ENCODE results near the gene TBL1Y. TPM values are rescaled to one million over a fixed set of nuclear protein-coding genes. Genes with fewer than 3 reads are reported as not detected.

TBL1Y gene
- total RNA-seq, 1 donor from 2014 or later: not detected

DNA sequence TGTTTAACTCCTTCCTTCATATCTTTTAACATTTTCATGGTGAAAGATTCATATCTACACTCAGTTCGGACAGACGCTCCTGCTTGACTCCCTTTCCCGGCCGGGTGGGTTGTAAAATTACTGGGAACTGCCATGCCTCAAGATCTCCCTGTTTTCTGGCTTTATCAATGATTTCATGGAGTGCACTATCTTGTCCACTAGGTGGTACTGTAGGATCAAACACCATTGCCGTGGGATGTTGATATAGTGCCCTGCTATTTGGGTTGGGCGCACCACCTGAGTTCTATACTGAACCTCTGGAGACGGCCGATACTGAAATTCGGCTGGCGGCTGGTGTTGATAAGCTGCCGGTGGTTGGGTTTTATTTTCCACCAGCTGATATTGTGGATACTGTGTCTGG is 54.2 kb downstream of the TBL1Y start:
- no peak for TF ChIP-seq CTCF (IDR thresholded peaks at IDR 0.05)
- Histone ChIP-seq H3K9me3 (no peaks in the 10 kb centered on the region), H3K4me1 (no peaks in the 10 kb centered on the region), H3K27me3 (no peaks in the 10 kb centered on the region), H3K27ac (no peak overlapping the region), H3K36me3 (no peaks in the 10 kb centered on the region), H3K4me3 (no peak overlapping the region)
- intact Hi-C loops (cut with DNase I): no loop called here
- no peak for DNase-seq (ENCODE audit: low spot score in 2 of 2)

GRCh38 chrY:6966521-6966920 is 56.0 kb downstream of the TBL1Y start:
- Histone ChIP-seq H3K27me3 (no peaks in the 10 kb centered on the region), H3K27ac (no peak overlapping the region), H3K9me3 (no peaks in the 10 kb centered on the region), H3K4me1 (no peaks in the 10 kb centered on the region), H3K4me3 (no peak overlapping the region), H3K36me3 (no peaks in the 10 kb centered on the region)
- intact Hi-C loops (cut with DNase I): no loop called here
- TF ChIP-seq CTCF (IDR thresholded peaks at IDR 0.05): no peak
- DNase-seq (ENCODE audit: low spot score in 2 of 2): no peak

- H3K27ac ChIP-seq: no peak overlapping the region
- no peaks in the 10 kb centered on the region for H3K36me3 ChIP-seq
- H3K27me3 ChIP-seq: no peaks in the 10 kb centered on the region
- TF ChIP-seq CTCF (IDR thresholded peaks at IDR 0.05): no peak
- no peak overlapping the region for H3K4me3 ChIP-seq
- no peak for DNase-seq (ENCODE audit: low spot score in 2 of 2)
- intact Hi-C loops (cut with DNase I): no loop called here
- no peaks in the 10 kb centered on the region for H3K4me1 ChIP-seq
- H3K9me3 ChIP-seq: no peaks in the 10 kb centered on the region
These were observed 57.2 kb downstream of the TBL1Y start for GRCh38 chrY:6967736-6968135.

DNA sequence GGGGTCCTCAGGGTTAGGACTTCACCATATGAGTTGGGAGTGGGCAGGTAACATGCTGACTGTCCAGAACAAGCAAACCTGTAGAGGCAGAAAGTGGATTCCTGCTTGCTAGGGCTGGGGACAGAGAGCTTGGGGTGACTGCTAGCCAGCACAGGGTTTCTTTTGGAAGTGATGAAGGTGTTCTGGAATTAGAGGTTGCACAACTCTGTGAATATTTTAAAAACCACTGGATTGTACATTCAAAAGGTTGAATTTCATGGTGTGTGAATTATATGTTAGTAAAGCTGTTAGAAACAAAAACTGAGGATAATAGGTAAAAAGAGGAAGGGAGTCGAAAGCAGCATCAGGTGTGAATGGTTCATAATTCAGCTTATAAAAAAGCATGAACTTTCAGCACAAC is 57.7 kb downstream of the TBL1Y start:
- intact Hi-C loops (cut with DNase I): no loop called here
- H3K4me1 ChIP-seq: no peaks in the 10 kb centered on the region
- no peak for TF ChIP-seq CTCF (IDR thresholded peaks at IDR 0.05)
- no peak overlapping the region for H3K4me3 ChIP-seq
- DNase-seq (ENCODE audit: low spot score in 2 of 2): no peak
- no peak overlapping the region for H3K27ac ChIP-seq
- no peaks in the 10 kb centered on the region for H3K9me3 ChIP-seq
- H3K27me3 ChIP-seq: no peaks in the 10 kb centered on the region
- H3K36me3 ChIP-seq: no peaks in the 10 kb centered on the region

DNA sequence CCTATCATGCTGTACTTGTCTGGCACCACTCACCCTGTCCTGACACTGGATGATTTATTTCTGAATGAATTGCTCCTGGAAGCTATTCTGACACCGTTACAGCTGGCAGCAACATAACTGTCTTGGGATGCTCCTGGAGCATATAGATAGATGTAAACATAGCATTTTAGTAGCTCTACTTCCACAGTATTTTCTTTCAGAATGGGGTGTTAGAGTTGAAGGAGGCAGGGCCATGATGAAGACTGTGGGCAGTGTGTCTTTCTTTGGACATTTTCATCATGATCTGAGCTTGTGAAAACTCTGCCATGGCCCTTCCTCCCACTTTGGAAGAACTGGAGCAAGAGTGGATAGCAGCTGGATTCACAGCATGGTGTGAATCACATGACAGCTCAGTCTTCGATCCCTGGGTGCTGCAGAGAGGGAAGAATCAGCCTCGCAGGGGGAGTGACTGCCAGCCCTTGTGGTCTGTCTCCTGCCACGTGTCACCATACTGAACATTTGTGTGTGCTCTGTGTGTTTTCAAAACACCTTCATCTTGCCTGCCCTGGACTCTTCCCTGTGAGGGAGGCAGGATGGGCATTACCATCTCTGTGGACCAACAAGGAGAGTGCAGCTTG is 61.9 kb downstream of the TBL1Y start:
- Histone ChIP-seq H3K27me3 (no peaks in the 10 kb centered on the region), H3K4me1 (no peaks in the 10 kb centered on the region), H3K27ac (no peak overlapping the region), H3K4me3 (no peak overlapping the region), H3K36me3 (no peaks in the 10 kb centered on the region), H3K9me3 (no peaks in the 10 kb centered on the region)
- TF ChIP-seq CTCF (IDR thresholded peaks at IDR 0.05): no peak
- no peak for DNase-seq (ENCODE audit: low spot score in 2 of 2)
- intact Hi-C loops (cut with DNase I): no loop called here

- no peaks in the 10 kb centered on the region for H3K36me3 ChIP-seq
- H3K27ac ChIP-seq: no peak overlapping the region
- TF ChIP-seq CTCF (IDR thresholded peaks at IDR 0.05): no peak
- no peaks in the 10 kb centered on the region for H3K9me3 ChIP-seq
- H3K4me3 ChIP-seq: no peak overlapping the region
- intact Hi-C loops (cut with DNase I): no loop called here
- no peaks in the 10 kb centered on the region for H3K4me1 ChIP-seq
- DNase-seq (ENCODE audit: low spot score in 2 of 2): no peak
- H3K27me3 ChIP-seq: no peaks in the 10 kb centered on the region
These were observed 64.5 kb downstream of the TBL1Y start for GRCh38 chrY:6974971-6975370.
